Keratinocyte (primary cell): ENCODE results near the gene EFCAB12. TPM values are rescaled to one million over a fixed set of nuclear protein-coding genes. Genes with fewer than 3 reads are reported as not detected.
"Not testable (repeated sequence)": the region's sequence is repeated elsewhere in the genome, so short reads cannot be mapped to it uniquely, and the experiment has no call there.

ENCODE experiments used
- DNase-seq: peaks from one replicate; pipeline ENCODE4 v3.0.0-alpha.2; 2011; ENCODE audit warnings: low read depth, missing footprints, low spot score
- FAIRE-seq: peaks from 2 replicates; lab custom pipeline; 2011; peaks lifted over from hg19 to GRCh38; lab: Jason Lieb, UNC
- H2AFZ ChIP-seq: 2 replicates; pipeline ENCODE4 v1.6.0; 2012; ENCODE audit warnings: low read length, control low read depth, inconsistent platforms; ENCODE audit not compliant: control insufficient read depth
- H3K27ac ChIP-seq: 2 replicates; pipeline ENCODE4 v1.5.1; 2011; ENCODE audit warnings: low read length; ENCODE audit not compliant: control insufficient read depth, insufficient read depth
- H3K27me3 ChIP-seq: 3 replicates; pipeline ENCODE4 v1.6.0; 2011; ENCODE audit warnings: low read length; ENCODE audit not compliant: control insufficient read depth, insufficient read depth; ENCODE audit errors: extremely low read depth
- H3K36me3 ChIP-seq, 2 experiments: 2 replicates in 1 of 2; 3 replicates in 1 of 2; pipeline ENCODE4 v1.5.1; 2011; ENCODE audit warnings: low read length in 2 of 2, mild to moderate bottlenecking in 1 of 2; ENCODE audit not compliant: control insufficient read depth in 2 of 2, insufficient read depth in 2 of 2; ENCODE audit errors: extremely low read depth in 1 of 2
- H3K4me1 ChIP-seq: 3 replicates; pipeline ENCODE4 v1.5.1; 2011; ENCODE audit warnings: low read length; ENCODE audit not compliant: control insufficient read depth, insufficient read depth; ENCODE audit errors: extremely low read depth
- H3K4me2 ChIP-seq: 3 replicates; pipeline ENCODE4 v1.6.0; 2011; ENCODE audit warnings: low read depth, low read length; ENCODE audit not compliant: control insufficient read depth, insufficient read depth; ENCODE audit errors: extremely low read depth
- H3K4me3 ChIP-seq, 3 experiments: fragments of 200-600 bp in 1 of 3; sonication (generic) in 1 of 3; 2 replicates in 2 of 3; 3 replicates in 1 of 3; pipeline ENCODE4 v1.5.1; 2011 to 2016; ENCODE audit warnings: low read length in 3 of 3, mild to moderate bottlenecking in 3 of 3, control low read depth in 2 of 3, inconsistent platforms in 1 of 3, low read depth in 1 of 3, mixed read lengths in 1 of 3, mixed run types in 1 of 3, moderate library complexity in 1 of 3; ENCODE audit not compliant: control insufficient read depth in 2 of 3, insufficient read depth in 2 of 3; ENCODE audit errors: extremely low read depth in 1 of 3
- H3K79me2 ChIP-seq: 2 replicates; pipeline ENCODE4 v1.6.0; 2012; ENCODE audit warnings: low read length; ENCODE audit not compliant: control insufficient read depth, insufficient read depth
- H3K9ac ChIP-seq: 3 replicates; pipeline ENCODE4 v1.6.0; 2011; ENCODE audit warnings: low read length; ENCODE audit not compliant: control insufficient read depth, insufficient read depth; ENCODE audit errors: extremely low read depth
- H3K9me1 ChIP-seq: 3 replicates; pipeline ENCODE4 v1.6.0; 2011; ENCODE audit warnings: low read length; ENCODE audit not compliant: control insufficient read depth, insufficient read depth; ENCODE audit errors: extremely low read depth
- H3K9me3 ChIP-seq: 2 replicates; pipeline ENCODE4 v1.5.1; 2012; ENCODE audit warnings: low read depth, low read length; ENCODE audit not compliant: control insufficient read depth
- H4K20me1 ChIP-seq: 3 replicates; pipeline ENCODE4 v1.6.0; 2011; ENCODE audit warnings: low read length; ENCODE audit not compliant: control insufficient read depth, insufficient read depth; ENCODE audit errors: extremely low read depth
- EZH2 ChIP-seq: IDR thresholded peaks from one replicate; pipeline ENCODE4 v1.6.1; 2012; ENCODE audit warnings: inconsistent platforms, mild to moderate bottlenecking, low read length, moderate library complexity
- dilution Hi-C: fragments of 300-500 bp; cut with MboI; formaldehyde crosslinking; loops from one replicate; pipeline ENCODE4 v1.7.0; 2020; ENCODE audit warnings: low sequenced_read_pairs; ENCODE audit not compliant: extremely low pct_ligation_motif_present
- polyA plus RNA-seq, 5 experiments: library from polyadenylated mRNA; depleted of rRNA in 3 of 5; stranded (reverse) in 3 of 5; stranded (forward) in 1 of 5; unstranded in 1 of 5; fragments of >200 nt; gene quantifications; 1 replicate in 1 of 5; 2 replicates in 3 of 5; 3 replicates in 1 of 5; pipeline versions ENCODE4 v1.2.1 to v1.2.3, GENCODE V29; 2011 to 2012; ENCODE audit warnings: missing spikeins in 2 of 5, low read depth in 1 of 5, low replicate concordance in 1 of 5
- TF ChIP-seq, protein P1 (sequence below), 3 experiments: IDR thresholded peaks in 1 of 3; conservative IDR thresholded peaks in 1 of 3; optimal IDR thresholded peaks in 1 of 3; 2 replicates in 2 of 3; 3 replicates in 1 of 3; pipeline versions ENCODE3 to v1.5.1; 2011; ENCODE audit warnings: low read length in 3 of 3, mild to moderate bottlenecking in 3 of 3, moderate library complexity in 2 of 3, control low read depth in 1 of 3, inconsistent platforms in 1 of 3; ENCODE audit not compliant: insufficient read depth in 2 of 3; ENCODE audit errors: extremely low read depth in 1 of 3

The EFCAB12 gene
- polyA plus RNA-seq, 1 donor (not counting 4 experiments of a cell fraction or from before 2014, with no cell fraction given), result 0.34 TPM

DNA sequence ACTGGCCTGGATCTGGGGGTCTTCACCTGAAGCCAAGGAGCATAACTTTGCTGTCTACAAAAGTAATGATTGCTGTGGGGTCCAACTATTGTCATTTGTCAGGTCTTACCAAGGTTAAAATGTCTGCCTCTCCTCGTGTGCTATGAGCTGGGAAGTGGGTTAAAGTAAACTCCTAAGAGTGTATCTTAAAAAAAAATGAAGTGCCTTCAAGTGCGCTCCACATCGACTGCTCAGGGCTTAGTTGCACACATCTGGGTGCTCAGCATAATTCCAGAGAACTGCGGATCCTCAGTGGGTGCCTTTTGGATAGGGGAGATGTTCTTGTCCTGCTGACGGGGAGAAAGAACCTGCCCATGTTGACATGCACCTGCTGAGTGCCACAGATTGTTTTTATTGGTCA is 40.9 kb downstream of the EFCAB12 start:
- no peaks in the 10 kb centered on the region for H3K27me3 ChIP-seq
- FAIRE-seq (no peak), DNase-seq (no peak)
- no peak overlapping the region for H2AFZ ChIP-seq
- H3K27ac ChIP-seq, result no peak overlapping the region
- no peaks in the 10 kb centered on the region for H4K20me1 ChIP-seq
- no peaks in the 10 kb centered on the region for H3K9me3 ChIP-seq
- H3K36me3 ChIP-seq, result peaks cover 10 to 12% of the 10 kb centered on the region in 2 experiments
- no peak overlapping the region for H3K9ac ChIP-seq
- H3K4me3 ChIP-seq, result no peak overlapping the region
- dilution Hi-C loops, result no loop called here
- TF ChIP-seq EZH2, result no peak
- TF ChIP-seq, protein P1, sequence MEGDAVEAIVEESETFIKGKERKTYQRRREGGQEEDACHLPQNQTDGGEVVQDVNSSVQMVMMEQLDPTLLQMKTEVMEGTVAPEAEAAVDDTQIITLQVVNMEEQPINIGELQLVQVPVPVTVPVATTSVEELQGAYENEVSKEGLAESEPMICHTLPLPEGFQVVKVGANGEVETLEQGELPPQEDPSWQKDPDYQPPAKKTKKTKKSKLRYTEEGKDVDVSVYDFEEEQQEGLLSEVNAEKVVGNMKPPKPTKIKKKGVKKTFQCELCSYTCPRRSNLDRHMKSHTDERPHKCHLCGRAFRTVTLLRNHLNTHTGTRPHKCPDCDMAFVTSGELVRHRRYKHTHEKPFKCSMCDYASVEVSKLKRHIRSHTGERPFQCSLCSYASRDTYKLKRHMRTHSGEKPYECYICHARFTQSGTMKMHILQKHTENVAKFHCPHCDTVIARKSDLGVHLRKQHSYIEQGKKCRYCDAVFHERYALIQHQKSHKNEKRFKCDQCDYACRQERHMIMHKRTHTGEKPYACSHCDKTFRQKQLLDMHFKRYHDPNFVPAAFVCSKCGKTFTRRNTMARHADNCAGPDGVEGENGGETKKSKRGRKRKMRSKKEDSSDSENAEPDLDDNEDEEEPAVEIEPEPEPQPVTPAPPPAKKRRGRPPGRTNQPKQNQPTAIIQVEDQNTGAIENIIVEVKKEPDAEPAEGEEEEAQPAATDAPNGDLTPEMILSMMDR (optimal IDR thresholded peaks at IDR 0.05 in 1 of 3, IDR thresholded peaks at IDR 0.05 in 1 of 3, conservative IDR thresholded peaks at IDR 0.05 in 1 of 3; ENCODE audit: extremely low read depth in 1 of 3, insufficient read depth in 2 of 3, low read length in 3 of 3), result no peak
- H3K4me1 ChIP-seq, result peaks cover 6% of the 10 kb centered on the region
- H3K9me1 ChIP-seq, result no peaks in the 10 kb centered on the region
- H3K4me2 ChIP-seq, result no peak overlapping the region
- no peaks in the 10 kb centered on the region for H3K79me2 ChIP-seq

DNA sequence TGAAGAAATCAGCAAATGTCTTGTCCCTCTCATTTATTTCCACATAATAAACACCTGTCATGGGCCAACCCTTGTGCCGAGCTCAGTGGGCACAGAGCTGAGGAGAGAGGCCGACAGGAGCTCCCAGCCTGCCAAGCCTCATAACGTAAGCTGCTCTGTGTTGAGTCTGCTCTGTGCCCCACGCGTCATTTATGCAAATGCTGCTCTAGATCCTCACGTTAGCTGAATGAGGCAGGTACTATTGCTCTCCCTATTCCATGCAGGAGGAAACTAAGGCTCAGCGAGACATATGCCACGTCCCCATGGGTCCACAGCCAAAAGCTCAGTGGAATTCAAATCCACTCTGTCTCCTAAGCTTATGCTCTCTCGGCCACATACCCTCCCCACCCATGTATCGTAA is 41.5 kb downstream of the EFCAB12 start:
- H3K36me3 ChIP-seq, result peaks cover 10 to 12% of the 10 kb centered on the region in 2 experiments
- TF ChIP-seq EZH2, result no peak
- TF ChIP-seq, protein P1 (optimal IDR thresholded peaks at IDR 0.05 in 1 of 3, IDR thresholded peaks at IDR 0.05 in 1 of 3, conservative IDR thresholded peaks at IDR 0.05 in 1 of 3; ENCODE audit: extremely low read depth in 1 of 3, insufficient read depth in 2 of 3, low read length in 3 of 3), result no peak
- H3K4me1 ChIP-seq, result peaks cover 6% of the 10 kb centered on the region
- H3K79me2 ChIP-seq, result no peaks in the 10 kb centered on the region
- no peak overlapping the region for H3K27ac ChIP-seq
- H3K4me2 ChIP-seq, result no peak overlapping the region
- no peaks in the 10 kb centered on the region for H3K9me3 ChIP-seq
- no peak overlapping the region for H3K4me3 ChIP-seq
- no peak for FAIRE-seq
- no peak overlapping the region for H3K9ac ChIP-seq
- dilution Hi-C loops, result no loop called here
- H3K27me3 ChIP-seq, result no peaks in the 10 kb centered on the region
- no peaks in the 10 kb centered on the region for H4K20me1 ChIP-seq
- no peaks in the 10 kb centered on the region for H3K9me1 ChIP-seq
- H2AFZ ChIP-seq, result no peak overlapping the region
- DNase-seq, result no peak

DNA sequence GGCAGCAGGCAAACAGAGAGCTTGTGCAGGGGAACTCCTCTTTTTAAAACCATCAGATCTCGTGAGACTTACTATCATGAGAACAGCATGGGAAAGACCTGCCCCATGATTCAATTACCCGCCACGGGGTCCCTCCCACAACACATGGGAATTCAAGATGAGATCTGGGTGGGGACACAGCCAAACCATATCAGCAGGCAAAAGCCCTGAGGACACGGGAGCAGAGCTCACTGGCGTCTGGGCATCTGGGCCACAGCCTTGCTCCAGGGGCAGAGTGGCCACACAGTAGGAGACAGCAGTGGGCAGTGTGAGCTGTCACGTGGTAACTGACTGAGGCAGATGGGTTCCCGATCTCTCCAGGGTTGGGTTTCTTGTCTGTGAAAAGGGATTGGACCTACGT is 42.9 kb downstream of the EFCAB12 start:
- FAIRE-seq, H3K9me3 ChIP-seq, H3K4me1 ChIP-seq, H3K27ac ChIP-seq, H3K9me1 ChIP-seq, dilution Hi-C loops, H3K79me2 ChIP-seq, DNase-seq, H3K4me3 ChIP-seq, H4K20me1 ChIP-seq, H3K4me2 ChIP-seq, H2AFZ ChIP-seq, H3K9ac ChIP-seq, H3K27me3 ChIP-seq, H3K36me3 ChIP-seq: not testable (repeated sequence)
